Loucy (cell line): ENCODE data around the gene PANX2.

ENCODE experiments used
- H2AFZ ChIP-seq: fragments of 200-600 bp; sonication (generic); 2 replicates; pipeline ENCODE4 v1.6.0; 2016; ENCODE audit warnings: antibody characterized with exemption, mild to moderate bottlenecking, low read length, moderate library complexity
- H3F3A ChIP-seq: fragments of 200-600 bp; 2 replicates; pipeline ENCODE4 v1.6.0; 2016; ENCODE audit warnings: antibody characterized with exemption, low read depth, mild to moderate bottlenecking
- H3K27me3 ChIP-seq: fragments of 200-600 bp; sonication (generic); 2 replicates; pipeline ENCODE4 v1.6.1; 2014; ENCODE audit warnings: low read length, mild to moderate bottlenecking; ENCODE audit not compliant: insufficient read depth, poor library complexity, severe bottlenecking
- H3K36me3 ChIP-seq: fragments of 200-600 bp; sonication (generic); 2 replicates; pipeline ENCODE4 v1.6.1; 2016; ENCODE audit warnings: low read length; ENCODE audit not compliant: insufficient read depth
- H3K4me1 ChIP-seq: fragments of 200-600 bp; sonication (generic); 2 replicates; pipeline ENCODE4 v1.5.1; 2014; ENCODE audit warnings: low read length, mild to moderate bottlenecking; ENCODE audit not compliant: insufficient read depth, poor library complexity, severe bottlenecking
- H3K4me2 ChIP-seq: fragments of 200-600 bp; sonication (generic); 2 replicates; pipeline ENCODE4 v1.6.0; 2014; ENCODE audit warnings: antibody characterized with exemption, low read length, low read depth, mild to moderate bottlenecking; ENCODE audit not compliant: poor library complexity, severe bottlenecking
- H3K4me3 ChIP-seq: fragments of 200-600 bp; sonication (generic); 2 replicates; pipeline ENCODE4 v1.5.1; 2014; ENCODE audit warnings: low read length, mild to moderate bottlenecking, mixed read lengths; ENCODE audit not compliant: poor library complexity, severe bottlenecking
- H3K79me2 ChIP-seq: fragments of 200-600 bp; sonication (generic); 2 replicates; pipeline ENCODE4 v1.6.1; 2014; ENCODE audit warnings: low read length; ENCODE audit not compliant: insufficient read depth
- H3K9ac ChIP-seq: fragments of 200-600 bp; sonication (generic); 2 replicates; pipeline ENCODE4 v1.6.0; 2014; ENCODE audit warnings: mild to moderate bottlenecking, low read depth, low read length, moderate library complexity; ENCODE audit not compliant: poor library complexity, severe bottlenecking
- H3K9me2 ChIP-seq: fragments of 200-600 bp; sonication (generic); replicated peaks from 2 replicates; pipeline ENCODE4 v1.6.1; 2016; ENCODE audit warnings: low read depth, low read length, mixed read lengths
- H3K9me3 ChIP-seq: fragments of 200-600 bp; sonication (generic); 2 replicates; pipeline ENCODE4 v1.6.1; 2014; ENCODE audit warnings: mild to moderate bottlenecking, antibody characterized with exemption, low read length, low read depth; ENCODE audit not compliant: insufficient read depth
- H4K20me1 ChIP-seq: fragments of 200-600 bp; sonication (generic); 2 replicates; pipeline ENCODE4 v1.6.0; 2014; ENCODE audit warnings: antibody characterized with exemption, low read length, mild to moderate bottlenecking; ENCODE audit not compliant: insufficient read depth, poor library complexity, severe bottlenecking
- EZH2phosphoT487 ChIP-seq: fragments of 200-600 bp; IDR thresholded peaks from 2 replicates; pipeline ENCODE4 v1.6.1; 2018; ENCODE audit warnings: antibody characterized with exemption, mild to moderate bottlenecking, moderate library complexity, borderline replicate concordance
- TF ChIP-seq, protein P1 (sequence below): fragments of 200-600 bp; sonication (generic); conservative IDR thresholded peaks from 2 replicates; pipeline ENCODE4 v1.5.1; 2014; ENCODE audit warnings: mild to moderate bottlenecking, antibody characterized with exemption, low read length

PANX2 gene

DNA sequence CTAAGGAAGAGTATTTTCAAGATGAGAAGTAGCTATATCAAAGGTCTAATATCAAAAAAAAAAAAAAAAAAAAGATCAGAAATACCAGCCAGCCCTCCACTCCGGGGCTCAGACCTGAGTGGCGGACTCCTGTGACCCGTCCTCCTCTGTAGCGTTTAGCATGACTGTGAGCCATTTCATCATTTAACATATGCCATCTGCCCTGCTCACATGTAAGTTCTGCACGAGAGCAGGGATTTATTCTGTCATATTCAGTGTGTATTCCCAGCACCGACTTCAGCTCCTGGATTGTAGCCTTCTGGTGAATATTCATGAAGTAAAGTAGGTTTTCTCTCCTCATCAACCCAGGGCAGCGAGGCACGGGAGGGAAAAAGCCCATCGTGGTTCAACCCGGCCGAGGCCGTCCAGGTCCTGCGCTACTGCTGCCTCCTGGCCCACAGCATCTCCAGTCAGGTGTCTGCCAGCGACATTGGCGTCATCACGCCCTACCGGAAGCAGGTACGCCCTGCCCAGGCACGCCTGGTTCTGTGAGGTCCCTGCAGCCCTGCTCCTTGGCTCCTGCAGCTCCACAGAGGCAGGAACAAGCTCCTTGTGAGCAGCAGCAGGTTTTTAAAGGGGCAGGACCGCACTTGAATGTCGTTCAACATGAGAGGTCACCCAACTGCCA, 12.7 kb upstream of the PANX2 start:
- Histone ChIP-seq H3F3A (no peaks in the 10 kb centered on the region), H3K9me2 (no peaks in the 10 kb centered on the region), H3K79me2 (no peaks in the 10 kb centered on the region), H3K4me1 (no peaks in the 10 kb centered on the region), H3K27me3 (no peaks in the 10 kb centered on the region), H3K9me3 (no peaks in the 10 kb centered on the region), H3K36me3 (no peaks in the 10 kb centered on the region), H3K4me3 (no peak overlapping the region), H3K4me2 (no peak overlapping the region), H4K20me1 (no peaks in the 10 kb centered on the region), H3K9ac (no peak overlapping the region), H2AFZ (no peak overlapping the region)
- no peak for TF ChIP-seq EZH2phosphoT487

DNA sequence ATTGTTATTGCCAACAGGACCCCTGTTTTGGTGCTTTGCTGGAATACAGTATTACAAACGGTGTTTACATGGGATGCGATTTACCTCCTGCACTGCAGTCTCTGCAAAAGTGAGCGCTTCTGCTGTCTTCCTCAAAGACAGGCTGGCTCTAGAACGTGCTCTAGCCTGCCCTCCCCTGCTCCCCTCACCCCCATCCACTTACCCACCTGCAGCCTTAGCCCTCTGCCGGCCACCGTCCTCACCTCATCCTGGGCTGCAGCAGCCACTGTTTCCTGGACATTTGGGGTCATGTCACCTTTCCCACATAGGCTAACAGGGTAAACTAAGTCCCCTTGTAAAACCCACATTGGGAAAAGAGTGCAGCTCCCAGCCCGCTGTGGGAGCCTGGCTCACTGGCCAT, 9.6 kb upstream of the PANX2 start:
- Histone ChIP-seq H2AFZ (no peak overlapping the region), H3K79me2 (no peaks in the 10 kb centered on the region), H3K27me3 (no peaks in the 10 kb centered on the region), H3K4me3 (no peak overlapping the region), H3F3A (no peaks in the 10 kb centered on the region), H3K36me3 (no peaks in the 10 kb centered on the region), H3K4me1 (no peaks in the 10 kb centered on the region), H3K9me2 (no peaks in the 10 kb centered on the region), H4K20me1 (no peaks in the 10 kb centered on the region), H3K4me2 (no peak overlapping the region), H3K9ac (no peak overlapping the region), H3K9me3 (no peaks in the 10 kb centered on the region)
- no peak for TF ChIP-seq EZH2phosphoT487
- TF ChIP-seq, protein P1, sequence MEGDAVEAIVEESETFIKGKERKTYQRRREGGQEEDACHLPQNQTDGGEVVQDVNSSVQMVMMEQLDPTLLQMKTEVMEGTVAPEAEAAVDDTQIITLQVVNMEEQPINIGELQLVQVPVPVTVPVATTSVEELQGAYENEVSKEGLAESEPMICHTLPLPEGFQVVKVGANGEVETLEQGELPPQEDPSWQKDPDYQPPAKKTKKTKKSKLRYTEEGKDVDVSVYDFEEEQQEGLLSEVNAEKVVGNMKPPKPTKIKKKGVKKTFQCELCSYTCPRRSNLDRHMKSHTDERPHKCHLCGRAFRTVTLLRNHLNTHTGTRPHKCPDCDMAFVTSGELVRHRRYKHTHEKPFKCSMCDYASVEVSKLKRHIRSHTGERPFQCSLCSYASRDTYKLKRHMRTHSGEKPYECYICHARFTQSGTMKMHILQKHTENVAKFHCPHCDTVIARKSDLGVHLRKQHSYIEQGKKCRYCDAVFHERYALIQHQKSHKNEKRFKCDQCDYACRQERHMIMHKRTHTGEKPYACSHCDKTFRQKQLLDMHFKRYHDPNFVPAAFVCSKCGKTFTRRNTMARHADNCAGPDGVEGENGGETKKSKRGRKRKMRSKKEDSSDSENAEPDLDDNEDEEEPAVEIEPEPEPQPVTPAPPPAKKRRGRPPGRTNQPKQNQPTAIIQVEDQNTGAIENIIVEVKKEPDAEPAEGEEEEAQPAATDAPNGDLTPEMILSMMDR, result no peak

DNA sequence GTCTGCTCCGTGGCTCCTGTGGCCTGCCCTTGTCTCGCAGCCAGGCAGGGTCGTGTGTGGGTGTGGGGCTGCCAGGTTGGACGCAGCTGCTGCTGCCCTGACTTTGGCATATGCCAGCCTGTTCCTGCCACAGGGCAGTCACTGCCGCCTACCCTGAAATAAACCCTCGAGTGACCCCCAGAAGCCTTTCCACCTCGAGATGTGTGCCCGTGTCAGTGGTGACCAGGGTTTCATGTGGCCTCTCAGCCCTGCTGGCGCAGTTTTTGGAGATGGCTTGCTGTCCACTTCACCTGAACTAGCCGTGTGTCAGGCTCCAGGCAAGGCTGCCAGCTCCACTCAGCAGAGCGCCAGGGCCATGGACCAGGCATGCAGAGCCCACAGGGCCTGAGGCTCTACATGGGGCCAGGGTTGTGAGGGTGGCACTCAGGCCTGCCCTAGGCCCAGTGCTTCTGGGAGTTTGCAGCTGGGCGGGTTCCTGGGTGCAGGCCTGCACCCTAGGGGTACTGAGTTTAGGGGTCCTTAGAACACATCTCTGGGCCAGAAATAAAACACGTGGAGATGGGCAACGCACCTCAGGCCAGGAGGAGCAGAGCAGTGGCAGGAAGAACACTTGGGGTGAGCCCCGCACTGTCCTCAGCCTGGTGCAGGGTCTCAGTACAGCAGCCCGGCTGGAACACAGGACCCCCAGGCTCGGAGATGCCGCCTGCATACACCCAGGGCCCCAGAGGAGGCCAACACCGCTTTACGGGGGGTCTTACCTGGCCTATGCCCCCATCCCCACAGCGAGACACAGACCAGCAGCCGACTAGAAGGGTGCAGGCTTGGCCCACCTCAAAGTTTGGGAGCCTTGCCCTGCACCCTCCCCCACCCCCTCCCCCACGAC, 8.8 kb upstream of the PANX2 start:
- no peak overlapping the region for H3K4me3 ChIP-seq

More for the DNA sequence above, 8.8 kb upstream of the PANX2 start:
- H3K79me2 ChIP-seq, result no peaks in the 10 kb centered on the region
- no peak overlapping the region for H3K9ac ChIP-seq
- no peak overlapping the region for H3K4me2 ChIP-seq
- no peaks in the 10 kb centered on the region for H3K36me3 ChIP-seq
- no peaks in the 10 kb centered on the region for H3K27me3 ChIP-seq
- no peaks in the 10 kb centered on the region for H3K9me2 ChIP-seq
- no peak overlapping the region for H2AFZ ChIP-seq
- no peaks in the 10 kb centered on the region for H3F3A ChIP-seq
- H3K4me1 ChIP-seq, result no peaks in the 10 kb centered on the region
- no peaks in the 10 kb centered on the region for H3K9me3 ChIP-seq
- H4K20me1 ChIP-seq, result no peaks in the 10 kb centered on the region
- TF ChIP-seq, protein P1, result no peak
- no peak for TF ChIP-seq EZH2phosphoT487
